Retinal pigment epithelial cell (primary cell): Measurements from ENCODE around the gene GAP43.

Experiments
- DNase-seq: peaks from one replicate; pipeline ENCODE4 v3.0.0-alpha.2; 2010; ENCODE audit warnings: low read depth
- H3K4me3 ChIP-seq: 2 replicates; pipeline ENCODE4 v1.5.1; 2011; ENCODE audit warnings: mild to moderate bottlenecking, low read length, control low read depth, moderate library complexity
- TF ChIP-seq, protein P1 (sequence below): conservative IDR thresholded peaks from 2 replicates; pipeline ENCODE4 v1.5.1; 2011; ENCODE audit warnings: low read depth, low read length, control low read depth, inconsistent platforms

The GAP43 gene

DNA sequence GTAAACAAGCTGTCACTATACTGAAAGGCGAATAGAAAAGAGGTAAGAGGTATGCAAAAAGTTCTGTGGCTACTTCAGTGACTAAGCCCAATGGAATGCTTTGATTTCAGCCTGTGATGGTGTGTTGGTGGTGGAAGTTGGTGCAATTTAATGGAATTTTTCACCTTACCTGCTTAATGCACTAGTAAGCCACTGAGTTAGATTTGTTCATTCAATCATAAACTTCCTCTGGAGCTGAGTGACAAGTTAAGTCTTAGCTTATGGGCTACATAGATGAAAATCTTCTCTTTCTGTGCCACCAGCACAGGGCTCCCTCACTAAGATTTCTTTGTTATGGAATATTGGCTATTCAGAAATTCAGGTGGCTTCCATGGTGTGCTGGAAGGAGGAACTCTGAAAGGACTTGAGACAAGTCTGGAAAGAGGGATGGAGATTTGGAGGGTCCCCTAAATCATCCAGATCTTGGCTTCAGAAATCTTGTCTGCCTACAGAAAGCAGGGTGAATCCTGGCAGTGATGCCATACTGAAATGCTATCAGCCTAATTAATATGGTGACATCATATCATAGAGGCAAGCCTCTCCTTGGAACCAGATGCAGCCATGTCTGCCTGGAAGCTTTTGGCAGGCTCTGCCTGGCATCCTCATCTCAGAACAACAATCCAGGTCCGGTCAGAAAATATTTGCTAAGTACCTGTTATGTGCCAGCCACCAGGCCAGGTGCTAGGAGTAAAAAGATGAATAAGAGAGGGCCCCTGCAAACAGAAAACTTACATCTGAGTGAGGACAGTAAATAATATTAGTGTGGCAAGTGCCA lies 8.1 kb upstream of the GAP43 start:
- H3K4me3 ChIP-seq, result no peak overlapping the region
- peak; percentile 73 for DNase-seq
- TF ChIP-seq, protein P1, sequence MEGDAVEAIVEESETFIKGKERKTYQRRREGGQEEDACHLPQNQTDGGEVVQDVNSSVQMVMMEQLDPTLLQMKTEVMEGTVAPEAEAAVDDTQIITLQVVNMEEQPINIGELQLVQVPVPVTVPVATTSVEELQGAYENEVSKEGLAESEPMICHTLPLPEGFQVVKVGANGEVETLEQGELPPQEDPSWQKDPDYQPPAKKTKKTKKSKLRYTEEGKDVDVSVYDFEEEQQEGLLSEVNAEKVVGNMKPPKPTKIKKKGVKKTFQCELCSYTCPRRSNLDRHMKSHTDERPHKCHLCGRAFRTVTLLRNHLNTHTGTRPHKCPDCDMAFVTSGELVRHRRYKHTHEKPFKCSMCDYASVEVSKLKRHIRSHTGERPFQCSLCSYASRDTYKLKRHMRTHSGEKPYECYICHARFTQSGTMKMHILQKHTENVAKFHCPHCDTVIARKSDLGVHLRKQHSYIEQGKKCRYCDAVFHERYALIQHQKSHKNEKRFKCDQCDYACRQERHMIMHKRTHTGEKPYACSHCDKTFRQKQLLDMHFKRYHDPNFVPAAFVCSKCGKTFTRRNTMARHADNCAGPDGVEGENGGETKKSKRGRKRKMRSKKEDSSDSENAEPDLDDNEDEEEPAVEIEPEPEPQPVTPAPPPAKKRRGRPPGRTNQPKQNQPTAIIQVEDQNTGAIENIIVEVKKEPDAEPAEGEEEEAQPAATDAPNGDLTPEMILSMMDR, result no peak

DNA sequence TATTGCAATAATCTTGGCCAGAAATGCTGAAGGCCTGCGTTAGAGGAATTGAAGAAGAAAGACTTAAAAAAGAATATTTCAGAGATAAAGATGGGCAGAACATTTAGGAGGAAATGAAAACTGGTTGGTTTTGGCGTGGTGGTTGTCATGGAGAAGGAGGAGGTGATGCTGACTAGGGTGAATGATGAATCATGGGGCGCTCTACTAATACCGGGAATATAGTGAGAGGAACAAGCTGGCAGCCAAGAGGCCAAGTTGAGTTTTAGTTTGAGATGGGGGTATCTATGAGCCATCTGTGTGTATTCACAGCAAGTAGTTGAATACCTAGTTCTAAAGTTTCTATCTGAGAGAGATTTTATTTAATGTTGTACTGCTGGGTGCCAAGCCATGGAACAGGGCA lies 6.8 kb upstream of the GAP43 start:
- TF ChIP-seq, protein P1, result no peak
- no peak for DNase-seq
- H3K4me3 ChIP-seq, result no peak overlapping the region

DNA sequence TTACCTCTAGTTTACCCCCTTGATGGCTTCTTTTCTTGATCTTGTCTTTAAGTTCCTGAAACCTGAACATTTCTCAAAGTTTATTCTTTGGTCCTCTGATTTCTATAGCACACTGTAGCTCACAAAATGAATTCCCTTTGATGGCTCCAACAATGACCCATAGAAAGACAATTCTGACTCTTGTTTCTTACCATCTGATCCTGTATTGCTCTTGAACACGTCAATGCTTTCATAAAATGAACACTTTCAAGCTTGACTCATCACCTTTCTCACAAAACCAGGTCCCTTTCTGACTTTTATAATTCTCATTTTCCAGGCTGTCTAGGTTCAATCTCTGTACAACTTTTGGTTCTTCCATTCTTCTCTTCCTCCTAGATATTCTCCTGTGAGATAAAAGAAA lies 5.7 kb upstream of the GAP43 start:
- no peak overlapping the region for H3K4me3 ChIP-seq
- DNase-seq, result no peak
- TF ChIP-seq, protein P1, result no peak

DNA sequence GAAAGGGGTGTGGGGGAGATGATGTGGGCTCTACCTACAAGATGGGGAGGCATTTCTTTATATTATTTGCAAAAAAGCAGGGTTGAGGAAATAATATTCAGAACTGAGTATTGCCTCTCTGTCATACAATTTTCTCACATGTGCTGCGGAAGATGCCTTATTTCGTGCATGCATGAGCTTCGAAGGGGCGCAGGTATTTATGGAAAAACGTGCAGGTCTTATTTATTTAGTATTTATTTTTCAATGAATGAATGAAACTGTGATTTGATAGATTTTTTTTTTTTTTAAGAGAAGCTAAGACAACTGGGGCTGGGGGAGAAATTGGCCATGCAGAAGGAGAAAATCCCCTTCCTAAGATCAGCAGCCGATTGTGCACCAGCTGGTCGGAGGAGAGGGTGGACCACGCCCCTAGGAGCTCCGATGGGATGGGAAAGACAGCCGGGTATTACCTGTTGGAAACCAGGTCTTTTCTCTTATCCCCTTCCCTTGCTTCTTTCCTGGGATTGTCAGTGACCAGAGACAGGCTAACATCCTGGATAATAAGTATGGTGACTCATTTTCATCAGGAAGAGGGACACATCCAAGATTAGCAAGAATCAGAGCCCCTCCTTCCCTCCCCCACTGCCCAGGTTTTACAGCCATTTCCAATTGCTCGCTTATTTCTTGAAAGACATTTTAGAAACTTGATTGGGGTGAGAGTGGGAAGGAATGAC lies 875 bp downstream of the GAP43 start:
- DNase-seq, result no peak
- TF ChIP-seq, protein P1, result no peak
- peak overlapping the region; percentile 56 for H3K4me3 ChIP-seq

DNA sequence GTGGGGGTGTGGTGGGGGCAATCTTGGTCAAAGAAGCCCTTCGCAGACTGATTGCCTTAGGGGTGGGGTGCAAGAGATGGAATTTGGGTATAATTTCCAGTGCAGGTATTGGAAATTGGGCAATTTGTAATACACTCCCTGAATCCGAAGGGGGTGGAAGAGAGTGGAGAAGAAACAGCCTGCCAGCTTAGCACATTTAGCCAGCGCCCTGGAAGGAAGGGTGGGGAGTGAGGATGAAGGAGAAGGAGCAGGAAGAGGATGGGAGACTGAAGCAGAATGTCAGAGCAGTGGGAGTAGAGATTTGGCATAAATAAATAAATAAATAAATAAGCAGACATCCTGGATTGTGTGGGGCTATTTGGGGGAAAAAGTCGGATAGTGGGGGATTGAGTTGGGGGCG lies 1.6 kb downstream of the GAP43 start:
- no peak for DNase-seq
- no peak overlapping the region for H3K4me3 ChIP-seq
- TF ChIP-seq, protein P1, result no peak

DNA sequence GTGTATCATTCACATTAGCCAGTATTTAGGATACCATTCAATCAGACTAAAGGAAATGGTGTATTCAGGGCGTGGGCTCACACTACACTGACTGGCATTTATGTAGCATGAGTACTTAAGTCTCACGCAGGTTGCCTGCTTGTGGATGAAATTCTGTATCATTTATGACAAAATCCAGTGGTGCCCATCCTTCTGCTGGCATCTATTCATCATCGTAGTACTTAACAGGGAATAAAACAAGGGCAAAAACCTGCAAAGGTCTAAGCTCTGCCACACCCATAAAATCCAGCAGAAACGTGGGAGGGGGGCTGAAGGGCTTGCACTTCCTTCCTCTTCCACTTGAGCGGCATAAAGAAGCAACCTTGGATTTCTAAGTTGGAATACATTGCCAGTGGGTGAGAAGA lies 2.7 kb downstream of the GAP43 start:
- TF ChIP-seq, protein P1, result no peak
- DNase-seq, result no peak
- no peak overlapping the region for H3K4me3 ChIP-seq

DNA sequence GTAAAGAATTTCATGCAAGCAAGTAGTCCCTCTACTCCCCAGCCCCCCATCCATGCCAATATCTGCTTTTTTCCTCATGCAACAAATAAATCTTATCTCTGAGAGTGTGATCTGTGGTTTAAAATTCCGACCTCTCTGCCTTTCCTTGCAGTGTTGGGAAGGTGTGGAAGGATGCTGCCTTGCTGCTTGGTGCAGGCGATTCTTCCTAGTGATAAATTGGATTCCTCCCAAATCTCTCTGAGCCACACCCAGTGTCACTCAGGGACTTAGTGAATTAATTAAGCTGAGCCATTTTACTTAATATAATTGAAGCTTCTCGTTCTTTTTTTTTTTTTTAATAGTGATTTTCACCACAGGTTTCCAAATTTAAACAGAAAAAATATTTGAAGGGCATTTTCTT lies 3.4 kb downstream of the GAP43 start:
- H3K4me3 ChIP-seq, result no peak overlapping the region
- DNase-seq, result no peak
- TF ChIP-seq, protein P1, result no peak
